ENCODE results near the gene RNASEH2A.

Gene RNASEH2A

DNA sequence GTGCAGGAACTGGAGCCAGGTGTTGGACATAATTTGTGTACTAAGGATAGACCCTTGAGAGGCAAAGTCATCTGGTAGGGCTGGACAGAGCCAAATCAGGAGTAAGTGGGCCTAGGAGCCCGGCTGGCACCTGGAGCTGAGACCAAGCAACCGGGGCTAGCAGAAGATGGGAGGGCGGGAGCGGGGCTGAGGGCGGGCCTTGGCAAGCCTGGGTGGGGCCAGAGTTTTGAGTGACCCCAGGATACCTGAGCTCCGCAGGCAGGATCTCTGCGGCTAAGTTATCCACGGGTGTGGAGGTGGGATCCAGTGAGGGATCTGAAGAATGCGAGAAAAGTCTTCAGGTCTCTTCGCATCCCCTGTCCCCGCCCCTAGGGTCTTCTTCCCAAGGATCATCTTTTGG is 39.2 kb upstream of the RNASEH2A start:
- no peak for DNase-seq (ENCODE audit: low spot score)
- in situ Hi-C loops (cut with MboI; ENCODE audit: low pct_unique_long_range_greater_than_20kb, low sequenced_read_pairs, unreplicated experiment): loop anchor here (10.0 kb wide), 1 partner anchor 78 kb away; no protein-coding TSS in a partner anchor
- TF ChIP-seq CTCF (IDR thresholded peaks at IDR 0.05; ENCODE audit: extremely low read depth, insufficient read depth, missing control alignments): no peak

- DNase-seq (ENCODE audit: low spot score): no peak
- in situ Hi-C loops (cut with MboI; ENCODE audit: low pct_unique_long_range_greater_than_20kb, low sequenced_read_pairs, unreplicated experiment): loop anchor here (10.0 kb wide), 1 partner anchor 77 kb away; no protein-coding TSS in a partner anchor
- no peak for TF ChIP-seq CTCF (IDR thresholded peaks at IDR 0.05; ENCODE audit: extremely low read depth, insufficient read depth, missing control alignments)
Observed at GRCh38 chr19:12767666-12768065, 38.7 kb upstream of the RNASEH2A start.

- in situ Hi-C loops (cut with MboI; ENCODE audit: low pct_unique_long_range_greater_than_20kb, low sequenced_read_pairs, unreplicated experiment): loop anchor here (10.0 kb wide), 1 partner anchor 75 kb away; no protein-coding TSS in a partner anchor
- DNase-seq (ENCODE audit: low spot score): no peak
- no peak for TF ChIP-seq CTCF (IDR thresholded peaks at IDR 0.05; ENCODE audit: extremely low read depth, insufficient read depth, missing control alignments)
Observed at GRCh38 chr19:12769689-12770088, 36.7 kb upstream of the RNASEH2A start.

- DNase-seq (ENCODE audit: low spot score): no peak
- in situ Hi-C loops (cut with MboI; ENCODE audit: low pct_unique_long_range_greater_than_20kb, low sequenced_read_pairs, unreplicated experiment): no loop called here
- no peak for TF ChIP-seq CTCF (IDR thresholded peaks at IDR 0.05; ENCODE audit: extremely low read depth, insufficient read depth, missing control alignments)
Observed at GRCh38 chr19:12770922-12771321, 35.5 kb upstream of the RNASEH2A start.

DNA sequence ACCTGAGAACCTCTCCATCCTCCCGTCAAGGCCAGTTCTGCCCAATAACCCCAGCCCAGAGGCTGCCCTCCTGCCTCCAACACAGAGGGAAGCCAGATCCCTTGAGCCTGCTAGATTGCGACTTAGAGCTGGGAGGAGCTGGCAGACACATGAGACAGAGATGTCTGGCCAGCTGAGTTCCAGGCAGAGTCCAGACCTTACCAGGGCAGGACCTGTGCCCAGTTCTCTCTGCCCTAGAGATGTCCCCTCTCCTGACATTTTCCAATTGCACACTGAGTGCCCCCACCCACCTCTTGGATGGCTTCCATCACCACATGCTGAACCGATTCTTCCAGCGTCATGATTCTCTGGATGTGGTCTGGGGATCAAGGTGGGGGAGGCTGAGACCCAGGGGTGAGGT is 34.1 kb upstream of the RNASEH2A start:
- DNase-seq (ENCODE audit: low spot score): no peak
- in situ Hi-C loops (cut with MboI; ENCODE audit: low pct_unique_long_range_greater_than_20kb, low sequenced_read_pairs, unreplicated experiment): no loop called here
- no peak for TF ChIP-seq CTCF (IDR thresholded peaks at IDR 0.05; ENCODE audit: extremely low read depth, insufficient read depth, missing control alignments)

DNA sequence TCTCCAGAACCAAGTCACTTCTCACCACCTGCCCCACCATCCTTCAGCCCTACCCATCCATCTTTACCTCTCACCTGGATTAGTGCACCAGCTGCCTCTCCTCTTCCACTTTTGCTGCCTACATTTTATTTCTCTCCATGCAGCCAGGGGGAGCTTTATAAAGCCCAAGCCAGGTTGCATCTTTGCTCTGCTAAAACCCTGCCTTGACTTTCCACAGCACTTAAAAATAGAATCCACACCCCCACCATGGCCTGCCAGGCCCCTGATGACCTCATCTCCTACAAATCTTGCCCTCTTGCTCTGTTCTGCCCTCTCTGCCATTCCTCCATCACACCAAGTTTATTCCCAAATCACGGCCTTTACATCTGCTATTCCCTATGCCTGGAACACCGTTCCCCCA is 32.8 kb upstream of the RNASEH2A start:
- no peak for DNase-seq (ENCODE audit: low spot score)
- peak; percentile 29 for TF ChIP-seq CTCF (IDR thresholded peaks at IDR 0.05; ENCODE audit: extremely low read depth, insufficient read depth, missing control alignments)
- in situ Hi-C loops (cut with MboI; ENCODE audit: low pct_unique_long_range_greater_than_20kb, low sequenced_read_pairs, unreplicated experiment): no loop called here
